GM23338 (cell line): ENCODE measurements around the gene CYYR1.

ENCODE experiments used
- CREB1 ChIP-seq: fragments of 250-450 bp; sonication (Bioruptor Pico); IDR thresholded peaks from 2 replicates; pipeline ENCODE4 v1.5.0; 2020; ENCODE audit warnings: low read depth, mild to moderate bottlenecking, moderate library complexity
- EZH2 ChIP-seq: fragments of 200-600 bp; sonication (generic); IDR thresholded peaks from one replicate; pipeline ENCODE4 v1.8.0; 2017; ENCODE audit warnings: antibody characterized with exemption, mild to moderate bottlenecking, low read depth; ENCODE audit not compliant: unreplicated experiment
- EZH2phosphoT487 ChIP-seq: fragments of 200-600 bp; sonication (generic); IDR thresholded peaks from one replicate; pipeline ENCODE4 v1.8.1; 2018; ENCODE audit warnings: antibody characterized with exemption; ENCODE audit not compliant: unreplicated experiment
- JUNB ChIP-seq: IDR thresholded peaks from one replicate; pipeline ENCODE4 v1.6.1; 2016; ENCODE audit warnings: antibody characterized with exemption; ENCODE audit not compliant: unreplicated experiment
- POLR2AphosphoS5 ChIP-seq: IDR thresholded peaks from 2 replicates; pipeline ENCODE4 v1.6.1; 2016; ENCODE audit warnings: antibody characterized with exemption, low read depth
- STAT1 ChIP-seq: IDR thresholded peaks from one replicate; pipeline ENCODE4 v1.6.1; 2016; ENCODE audit warnings: antibody characterized with exemption; ENCODE audit not compliant: unreplicated experiment
- TF ChIP-seq, protein P1 (sequence below), 2 experiments: fragments of 200-600 bp in 1 of 2; sonication (generic) in 1 of 2; conservative IDR thresholded peaks; 2 replicates each; pipeline versions ENCODE4 v1.5.1 to v1.6.1; 2016 to 2017; ENCODE audit warnings: antibody characterized with exemption in 2 of 2, low read depth in 2 of 2, mild to moderate bottlenecking in 2 of 2, moderate library complexity in 1 of 2
- TF ChIP-seq, protein P2 (sequence below): IDR thresholded peaks from one replicate; pipeline ENCODE4 v1.6.1; 2018; ENCODE audit warnings: antibody characterized with exemption; ENCODE audit not compliant: unreplicated experiment

DNA sequence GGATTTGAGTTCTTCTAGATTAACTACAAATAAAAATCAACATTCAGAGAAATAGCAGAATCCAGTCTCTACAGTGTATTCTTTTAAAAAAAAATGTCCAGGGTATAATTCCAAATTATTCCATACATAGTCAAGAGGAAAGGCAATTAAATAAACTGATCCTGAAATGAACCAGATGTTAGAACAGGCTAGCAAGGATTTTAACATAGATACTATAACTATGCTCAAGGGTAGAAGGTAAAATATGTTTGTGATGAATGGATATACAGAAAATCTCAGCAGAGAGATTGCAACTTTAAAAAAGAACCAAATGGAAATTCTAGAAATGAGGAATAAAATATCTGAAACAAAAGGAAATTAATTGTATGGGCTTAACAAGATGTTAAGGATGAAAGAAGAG, 32.4 kb downstream of the CYYR1 start:
- TF ChIP-seq CREB1 (CRISPR knock-in tag) = no peak
- TF ChIP-seq EZH2phosphoT487 = no peak
- TF ChIP-seq, protein P1, sequence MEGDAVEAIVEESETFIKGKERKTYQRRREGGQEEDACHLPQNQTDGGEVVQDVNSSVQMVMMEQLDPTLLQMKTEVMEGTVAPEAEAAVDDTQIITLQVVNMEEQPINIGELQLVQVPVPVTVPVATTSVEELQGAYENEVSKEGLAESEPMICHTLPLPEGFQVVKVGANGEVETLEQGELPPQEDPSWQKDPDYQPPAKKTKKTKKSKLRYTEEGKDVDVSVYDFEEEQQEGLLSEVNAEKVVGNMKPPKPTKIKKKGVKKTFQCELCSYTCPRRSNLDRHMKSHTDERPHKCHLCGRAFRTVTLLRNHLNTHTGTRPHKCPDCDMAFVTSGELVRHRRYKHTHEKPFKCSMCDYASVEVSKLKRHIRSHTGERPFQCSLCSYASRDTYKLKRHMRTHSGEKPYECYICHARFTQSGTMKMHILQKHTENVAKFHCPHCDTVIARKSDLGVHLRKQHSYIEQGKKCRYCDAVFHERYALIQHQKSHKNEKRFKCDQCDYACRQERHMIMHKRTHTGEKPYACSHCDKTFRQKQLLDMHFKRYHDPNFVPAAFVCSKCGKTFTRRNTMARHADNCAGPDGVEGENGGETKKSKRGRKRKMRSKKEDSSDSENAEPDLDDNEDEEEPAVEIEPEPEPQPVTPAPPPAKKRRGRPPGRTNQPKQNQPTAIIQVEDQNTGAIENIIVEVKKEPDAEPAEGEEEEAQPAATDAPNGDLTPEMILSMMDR (conservative IDR thresholded peaks at IDR 0.05; ENCODE audit: low read depth in 2 of 2) = no peak
- TF ChIP-seq, protein P2, sequence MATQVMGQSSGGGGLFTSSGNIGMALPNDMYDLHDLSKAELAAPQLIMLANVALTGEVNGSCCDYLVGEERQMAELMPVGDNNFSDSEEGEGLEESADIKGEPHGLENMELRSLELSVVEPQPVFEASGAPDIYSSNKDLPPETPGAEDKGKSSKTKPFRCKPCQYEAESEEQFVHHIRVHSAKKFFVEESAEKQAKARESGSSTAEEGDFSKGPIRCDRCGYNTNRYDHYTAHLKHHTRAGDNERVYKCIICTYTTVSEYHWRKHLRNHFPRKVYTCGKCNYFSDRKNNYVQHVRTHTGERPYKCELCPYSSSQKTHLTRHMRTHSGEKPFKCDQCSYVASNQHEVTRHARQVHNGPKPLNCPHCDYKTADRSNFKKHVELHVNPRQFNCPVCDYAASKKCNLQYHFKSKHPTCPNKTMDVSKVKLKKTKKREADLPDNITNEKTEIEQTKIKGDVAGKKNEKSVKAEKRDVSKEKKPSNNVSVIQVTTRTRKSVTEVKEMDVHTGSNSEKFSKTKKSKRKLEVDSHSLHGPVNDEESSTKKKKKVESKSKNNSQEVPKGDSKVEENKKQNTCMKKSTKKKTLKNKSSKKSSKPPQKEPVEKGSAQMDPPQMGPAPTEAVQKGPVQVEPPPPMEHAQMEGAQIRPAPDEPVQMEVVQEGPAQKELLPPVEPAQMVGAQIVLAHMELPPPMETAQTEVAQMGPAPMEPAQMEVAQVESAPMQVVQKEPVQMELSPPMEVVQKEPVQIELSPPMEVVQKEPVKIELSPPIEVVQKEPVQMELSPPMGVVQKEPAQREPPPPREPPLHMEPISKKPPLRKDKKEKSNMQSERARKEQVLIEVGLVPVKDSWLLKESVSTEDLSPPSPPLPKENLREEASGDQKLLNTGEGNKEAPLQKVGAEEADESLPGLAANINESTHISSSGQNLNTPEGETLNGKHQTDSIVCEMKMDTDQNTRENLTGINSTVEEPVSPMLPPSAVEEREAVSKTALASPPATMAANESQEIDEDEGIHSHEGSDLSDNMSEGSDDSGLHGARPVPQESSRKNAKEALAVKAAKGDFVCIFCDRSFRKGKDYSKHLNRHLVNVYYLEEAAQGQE = no peak
- TF ChIP-seq EZH2 = no peak
- no peak for TF ChIP-seq JUNB
- TF ChIP-seq STAT1 = no peak
- TF ChIP-seq POLR2AphosphoS5 = no peak
